Fibroblast of skin of abdomen (primary cell): ENCODE data around the gene B3GALNT2. TPM values are rescaled to one million over a fixed set of nuclear protein-coding genes. Genes with fewer than 3 reads are reported as not detected.
"Not testable (repeated sequence)": the region's sequence is repeated elsewhere in the genome, so short reads cannot be mapped to it uniquely, and the experiment has no call there.

Experiments used
- DNase-seq: peaks from one replicate; pipeline ENCODE4 v3.0.0-alpha.2; 2013
- polyA plus RNA-seq, 2 experiments: library from polyadenylated mRNA; unstranded; fragments of 120-200 nt; gene quantifications; one replicate each; pipeline ENCODE4 v1.2.1, GENCODE V29; 2013; ENCODE audit not compliant: insufficient read length in 2 of 2

The B3GALNT2 gene
- polyA plus RNA-seq (2013, experiment 1 of 2; ENCODE audit: insufficient read length) = 23.4 TPM
- 22.5 TPM for polyA plus RNA-seq (2013, experiment 2 of 2; ENCODE audit: insufficient read length)

DNA sequence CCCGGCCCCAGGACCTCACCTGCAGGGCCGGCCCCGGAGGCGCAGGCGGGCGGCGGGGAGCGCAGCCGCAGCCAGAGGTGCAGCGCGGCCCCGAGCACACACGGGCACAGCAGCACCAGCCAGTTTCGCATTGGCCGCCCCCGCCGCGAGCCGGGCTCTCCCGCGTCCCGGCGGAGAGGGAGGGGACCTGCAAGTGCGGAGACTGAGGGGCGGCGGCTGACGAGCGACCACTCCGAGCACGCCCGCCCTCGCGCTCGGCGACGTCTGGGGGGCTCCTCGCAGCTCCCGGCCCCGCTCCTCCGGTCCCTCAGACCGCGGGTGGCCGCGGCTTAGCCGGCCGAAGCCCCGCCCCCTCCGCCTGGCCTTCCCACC, at the start of gene B3GALNT2:
TSS of gene B3GALNT2 (minus strand) at position 331 of the 372 bp plus-strand sequence. CDS start at position 131, 200 bp downstream.
- DNase-seq = no peak

DNA sequence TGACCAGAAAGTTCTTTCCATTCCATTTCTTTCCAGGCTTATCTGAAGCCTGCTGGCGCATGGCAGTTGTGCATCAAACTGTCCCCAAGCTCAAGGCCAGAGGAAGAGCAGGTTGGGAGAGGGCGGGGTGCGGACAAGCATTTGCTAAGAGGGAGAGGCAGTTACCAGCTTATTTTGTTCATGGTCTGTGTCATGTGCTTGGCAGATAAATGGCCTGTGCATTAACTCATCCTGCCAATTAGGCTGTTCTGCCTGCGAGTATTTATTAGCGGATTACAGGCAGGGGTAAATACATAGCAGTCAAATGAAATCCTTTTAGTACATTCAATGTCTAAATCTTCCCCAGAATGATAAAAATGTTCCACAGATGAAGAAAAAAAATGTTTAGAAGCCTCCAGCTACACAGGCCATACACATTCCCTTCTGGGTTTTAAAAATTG, 48.9 kb upstream of the B3GALNT2 start:
- DNase-seq = peak; percentile 31

- no peak for DNase-seq
Measured at GRCh38 chr1:235552146-235552716, 48.0 kb upstream of the B3GALNT2 start.

DNA sequence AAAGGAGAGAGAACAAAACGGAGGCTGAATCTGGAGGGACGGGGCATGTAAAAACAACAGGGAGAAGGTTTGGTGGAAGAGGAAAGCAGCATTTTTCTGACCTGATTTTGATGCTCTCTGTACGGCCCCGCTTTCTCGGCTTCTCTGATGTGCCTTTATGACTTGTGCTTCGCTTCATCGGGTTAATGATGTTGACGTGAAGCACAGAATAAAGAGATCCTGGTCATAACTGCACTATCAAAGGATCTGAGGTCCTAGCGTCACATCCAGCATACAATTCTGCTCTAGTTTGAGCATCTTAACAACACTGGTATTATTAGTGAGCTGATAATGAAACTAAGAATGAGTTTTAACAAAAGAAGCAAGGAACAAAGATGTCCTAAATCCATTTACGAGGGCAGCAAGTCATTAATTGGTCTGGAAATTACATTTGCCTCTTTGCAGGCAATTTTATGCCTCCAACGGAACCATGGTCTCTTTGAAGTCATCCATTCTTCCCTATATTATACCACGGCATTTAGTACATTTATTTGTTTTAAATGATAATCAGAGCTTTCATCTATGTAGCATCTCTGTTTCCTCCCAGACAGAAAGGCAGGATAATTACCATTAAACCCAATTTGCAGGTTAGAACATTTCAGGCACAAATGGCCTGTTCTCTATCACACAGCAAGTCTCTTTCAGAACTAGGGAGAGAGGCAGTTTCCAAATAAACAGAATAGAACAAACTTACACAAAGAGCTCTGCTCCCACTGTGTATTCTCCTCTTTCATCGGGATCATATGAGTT, 45.3 kb upstream of the B3GALNT2 start:
- DNase-seq = no peak

GRCh38 chr1:235546369-235547155, 42.3 kb upstream of the B3GALNT2 start:
- DNase-seq = not testable (repeated sequence)

DNA sequence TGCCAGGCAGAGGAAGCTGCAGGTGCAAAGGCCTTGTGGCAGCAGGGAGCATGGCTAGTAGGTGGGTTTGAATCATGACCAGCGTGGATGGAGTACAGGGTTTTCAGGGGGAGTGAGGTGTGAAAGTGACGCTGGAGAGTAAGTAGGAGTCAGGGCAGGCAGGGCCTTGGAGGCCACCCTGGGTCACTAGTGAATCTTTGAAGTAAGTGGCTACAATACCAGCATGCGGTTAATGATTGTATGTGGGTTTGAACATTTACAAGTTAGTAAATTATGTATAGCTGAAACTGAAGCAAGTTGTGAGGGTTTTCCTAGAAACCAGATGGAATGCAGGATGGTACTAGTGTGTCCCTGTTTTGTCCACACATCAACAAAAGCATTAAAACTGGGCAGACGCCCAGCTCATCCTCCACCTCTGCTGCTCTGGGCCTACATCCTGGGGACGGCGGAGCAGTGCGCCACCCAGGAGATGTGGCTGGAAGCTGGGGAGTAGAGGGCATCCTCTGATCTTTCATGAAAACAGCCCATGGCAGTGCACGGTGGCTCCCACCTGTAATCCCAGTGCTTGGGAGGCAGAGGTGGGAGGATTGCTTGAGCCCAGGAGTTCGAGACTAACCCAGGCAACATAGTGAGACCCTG, 41.2 kb upstream of the B3GALNT2 start:
- DNase-seq = no peak

DNA sequence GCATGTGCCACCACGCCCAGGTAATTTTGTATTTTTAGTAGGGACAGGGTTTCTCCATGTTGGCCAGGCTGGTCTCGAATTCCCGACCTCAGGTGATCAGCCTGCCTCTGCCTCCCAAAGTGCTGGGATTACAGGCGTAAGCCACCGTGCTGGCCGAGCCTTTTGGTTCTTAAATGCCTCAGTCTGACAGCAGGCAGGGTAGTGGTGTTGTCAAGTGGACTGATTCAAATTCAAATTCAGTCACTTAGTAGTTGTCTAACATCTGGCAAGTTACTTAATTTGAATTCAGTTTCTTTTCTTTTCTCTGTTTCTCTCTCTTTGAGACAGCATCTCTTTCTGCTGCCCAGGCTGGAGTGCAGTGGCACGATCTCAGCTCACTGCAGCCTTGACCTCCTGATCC, 38.6 kb upstream of the B3GALNT2 start:
- not testable (repeated sequence) for DNase-seq

- no peak for DNase-seq
Measured at GRCh38 chr1:235533476-235534168, 29.4 kb upstream of the B3GALNT2 start.

DNA sequence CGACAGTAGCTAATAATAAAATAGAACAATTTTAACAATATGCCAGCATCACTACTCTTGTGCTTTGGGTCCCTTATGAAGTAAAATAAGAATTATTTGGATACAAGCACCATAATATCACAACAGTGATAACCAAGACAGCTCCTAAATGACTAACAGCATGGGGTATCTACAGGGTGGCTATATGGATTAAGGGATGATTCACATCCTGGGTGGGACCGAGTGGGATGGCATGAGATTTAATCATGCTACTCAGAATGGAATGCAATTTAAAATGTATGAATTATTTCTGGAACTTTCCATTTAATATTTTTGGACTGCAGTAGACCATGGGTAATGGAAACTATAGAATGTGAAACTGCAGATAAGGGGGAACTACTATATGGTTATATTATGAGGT, 28.1 kb upstream of the B3GALNT2 start:
- peak; percentile 55 for DNase-seq

DNA sequence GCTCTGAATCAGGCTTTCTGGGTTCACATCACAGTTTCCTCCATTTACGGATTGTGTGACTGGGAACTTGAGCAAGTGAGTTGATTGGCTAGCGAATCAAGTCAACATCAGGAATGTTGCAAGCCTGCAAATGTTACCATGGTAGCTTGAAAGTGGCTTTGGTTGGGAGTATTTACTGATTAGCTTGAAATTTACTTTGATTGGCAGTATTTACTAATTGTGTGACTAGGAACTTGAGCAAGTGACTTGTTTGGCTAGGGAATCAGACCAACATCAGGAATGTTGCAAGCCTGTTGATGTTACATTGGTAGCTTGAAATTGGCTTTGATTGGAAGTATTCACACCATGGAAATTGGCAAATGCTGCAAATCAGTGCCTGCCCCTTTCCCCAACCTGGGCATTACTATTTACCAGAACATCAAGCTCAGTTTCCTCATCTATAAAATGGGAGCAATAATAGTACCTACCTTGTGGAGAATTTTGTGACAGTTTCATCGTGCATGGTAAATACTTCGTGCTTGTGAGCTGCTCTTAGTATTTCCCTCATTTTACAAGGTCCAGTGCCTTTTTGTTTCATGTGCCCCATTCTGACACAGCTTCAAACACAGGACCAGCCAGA, 23.1 kb upstream of the B3GALNT2 start:
- DNase-seq = no peak

DNA sequence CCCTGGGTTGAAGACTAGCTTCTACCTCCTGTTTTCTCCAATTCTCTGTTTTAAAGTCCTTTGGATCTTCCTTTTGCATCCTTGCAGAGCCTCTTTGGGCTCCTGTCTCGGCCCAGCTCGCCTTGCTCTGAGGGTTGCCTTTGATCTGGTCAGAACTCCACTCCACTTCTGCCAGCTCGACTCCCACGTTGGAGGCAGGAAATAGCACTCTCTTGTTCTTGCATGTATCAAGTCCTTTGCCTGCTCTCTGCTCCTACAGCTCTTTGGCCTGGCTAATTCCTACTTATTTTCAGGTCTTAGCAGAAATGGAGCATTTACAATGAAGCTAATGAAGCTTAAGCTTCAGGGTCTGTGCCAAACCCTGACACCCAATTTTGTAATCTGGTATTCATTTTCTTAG, 21.1 kb upstream of the B3GALNT2 start:
- DNase-seq = no peak

DNA sequence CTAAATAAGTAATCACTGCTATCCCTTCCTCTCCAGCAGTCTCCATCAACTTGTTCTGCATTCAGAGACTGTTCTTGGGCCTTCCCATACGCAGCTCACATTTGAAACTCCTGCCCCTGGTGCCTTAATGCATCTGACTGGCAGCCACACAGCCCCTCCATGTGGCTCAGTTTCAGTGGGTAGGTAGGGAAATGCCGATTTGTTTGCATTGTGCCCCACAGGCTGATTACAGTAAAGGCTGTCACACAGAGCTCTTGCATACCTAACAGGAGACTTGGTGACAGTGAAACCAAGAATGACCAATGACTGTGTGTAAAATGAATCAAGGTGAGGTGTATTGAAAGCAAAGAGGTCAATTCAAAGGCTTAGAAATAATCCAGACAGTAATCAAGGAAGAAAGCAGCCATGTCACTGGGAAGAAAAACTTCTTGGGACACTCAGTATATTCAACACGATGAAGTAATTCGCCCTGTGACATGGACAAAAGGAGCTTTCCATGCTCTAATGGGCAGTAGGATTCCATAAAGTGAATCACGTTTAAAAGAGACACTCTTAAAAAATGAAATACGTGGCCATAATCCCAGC, 12.7 kb upstream of the B3GALNT2 start:
- no peak for DNase-seq

- DNase-seq = no peak
Measured at GRCh38 chr1:235515844-235516512, 11.7 kb upstream of the B3GALNT2 start.

GRCh38 chr1:235513495-235514366, 9.5 kb upstream of the B3GALNT2 start:
- DNase-seq = peak; percentile 71

DNA sequence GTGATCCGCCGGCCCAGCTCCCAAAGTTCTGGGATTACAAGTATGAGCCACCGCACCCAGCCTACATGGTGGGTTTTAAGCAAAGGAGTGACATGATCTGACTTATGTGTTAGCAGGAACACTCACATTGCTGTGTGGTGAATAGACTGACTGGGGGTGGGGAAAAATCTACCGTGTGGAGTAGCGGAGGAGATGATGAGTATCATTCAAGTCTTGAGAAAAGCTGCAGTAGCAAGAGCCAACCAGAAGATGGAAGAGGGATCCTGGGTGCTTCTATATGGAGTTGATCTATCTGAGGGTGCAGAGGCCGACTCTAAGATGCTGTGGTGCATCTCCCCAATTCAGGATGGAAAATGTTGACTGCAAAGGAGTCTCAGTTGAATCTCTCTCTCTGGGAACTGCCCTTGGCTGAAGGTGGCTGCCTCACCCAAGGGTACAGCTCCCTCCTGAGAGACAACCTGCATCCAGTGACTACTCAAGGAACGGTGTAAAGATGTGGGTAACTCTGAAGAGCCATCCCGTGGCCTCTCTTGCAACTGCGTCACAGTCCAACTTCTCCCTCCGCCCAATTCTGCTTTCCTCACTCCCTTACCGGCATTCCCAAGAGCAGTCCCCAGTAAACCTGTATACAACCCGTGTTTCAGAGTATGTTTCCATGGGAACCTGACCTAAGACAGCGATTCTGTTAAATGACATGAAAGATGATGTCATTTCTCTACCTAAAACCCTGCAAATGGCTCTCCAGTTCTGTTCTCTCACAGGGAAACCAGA, 7.4 kb upstream of the B3GALNT2 start:
- peak; percentile 68 for DNase-seq

- no peak for DNase-seq
Measured at GRCh38 chr1:235510823-235511222, 6.6 kb upstream of the B3GALNT2 start.

DNA sequence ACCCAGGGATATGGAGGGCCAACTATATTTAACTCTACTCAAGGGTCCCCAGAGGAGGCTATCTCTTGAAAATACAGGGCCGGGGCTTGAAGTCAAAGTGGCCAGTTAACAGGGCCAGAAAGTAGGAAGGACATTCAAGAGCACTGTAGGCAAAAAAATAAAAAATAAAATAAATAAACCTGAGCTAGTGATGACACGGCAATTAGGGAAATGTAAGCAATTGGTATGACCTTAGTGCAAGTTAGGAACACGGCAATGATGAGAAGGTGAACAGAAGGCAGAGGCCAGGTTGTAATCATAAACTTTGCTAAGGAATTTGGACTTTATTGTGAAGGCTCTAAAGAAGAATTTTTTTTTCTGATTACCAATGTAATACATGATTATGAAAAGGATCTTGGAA, 3.4 kb upstream of the B3GALNT2 start:
- no peak for DNase-seq

- DNase-seq = peak; percentile 99
Measured at GRCh38 chr1:235504494-235505222, 406 bp upstream of the B3GALNT2 start.
